Astrocyte (in vitro differentiated cells and primary cell): ENCODE data around the gene SLC48A1. TPM values are rescaled to one million over a fixed set of nuclear protein-coding genes. Genes with fewer than 3 reads are reported as not detected.

Experiments
- DNase-seq: peaks from one replicate; pipeline ENCODE4 v3.0.0-alpha.2; 2010; ENCODE audit warnings: low read depth
- FAIRE-seq: peaks from 2 replicates; lab custom pipeline; 2011; peaks lifted over from hg19 to GRCh38; lab: Jason Lieb, UNC
- H2AFZ ChIP-seq: 2 replicates; pipeline ENCODE4 v1.6.0; 2012; ENCODE audit warnings: low read depth, low read length, inconsistent platforms
- H3K27ac ChIP-seq: 2 replicates; pipeline ENCODE4 v1.5.1; 2011; ENCODE audit warnings: low read depth, low read length, inconsistent platforms
- H3K27me3 ChIP-seq: 2 replicates; pipeline ENCODE4 v1.6.0; 2011; ENCODE audit warnings: low read length, inconsistent platforms; ENCODE audit not compliant: insufficient read depth
- H3K36me3 ChIP-seq: 2 replicates; pipeline ENCODE4 v1.5.1; 2011; ENCODE audit warnings: low read length, inconsistent platforms; ENCODE audit not compliant: insufficient read depth
- H3K4me1 ChIP-seq: 2 replicates; pipeline ENCODE4 v1.5.1; 2011; ENCODE audit warnings: low read length, inconsistent platforms; ENCODE audit not compliant: insufficient read depth
- H3K4me2 ChIP-seq: 2 replicates; pipeline ENCODE4 v1.6.0; 2012; ENCODE audit warnings: low read length, inconsistent platforms
- H3K4me3 ChIP-seq: 2 replicates; pipeline ENCODE4 v1.5.1; 2011; ENCODE audit warnings: low read depth, mild to moderate bottlenecking, low read length, inconsistent platforms; ENCODE audit not compliant: insufficient read depth
- H3K79me2 ChIP-seq: 2 replicates; pipeline ENCODE4 v1.6.0; 2012; ENCODE audit warnings: mild to moderate bottlenecking, low read length, inconsistent platforms; ENCODE audit not compliant: insufficient read depth
- H3K9ac ChIP-seq: 2 replicates; pipeline ENCODE4 v1.6.0; 2012; ENCODE audit warnings: mild to moderate bottlenecking, low read length, inconsistent platforms
- H3K9me3 ChIP-seq: 2 replicates; pipeline ENCODE4 v1.5.1; 2012; ENCODE audit warnings: low read depth, mild to moderate bottlenecking, low read length, inconsistent platforms; ENCODE audit not compliant: insufficient read depth
- H4K20me1 ChIP-seq: 2 replicates; pipeline ENCODE4 v1.6.0; 2012; ENCODE audit warnings: low read length, inconsistent platforms; ENCODE audit not compliant: insufficient read depth
- H3K27ac Mint-ChIP-seq: one replicate; pipeline ENCODE4 v1.8.0; 2021; ENCODE audit warnings: mild to moderate bottlenecking, mixed read lengths; ENCODE audit not compliant: unreplicated experiment
- H3K27me3 Mint-ChIP-seq: one replicate; pipeline ENCODE4 v1.8.0; 2021; ENCODE audit warnings: low read depth, mixed read lengths; ENCODE audit not compliant: unreplicated experiment
- H3K36me3 Mint-ChIP-seq: one replicate; pipeline ENCODE4 v1.8.0; 2021; ENCODE audit warnings: low read depth, mixed read lengths; ENCODE audit not compliant: unreplicated experiment
- H3K4me1 Mint-ChIP-seq: one replicate; pipeline ENCODE4 v1.8.0; 2021; ENCODE audit warnings: low read depth, mixed read lengths; ENCODE audit not compliant: unreplicated experiment
- H3K4me3 Mint-ChIP-seq: one replicate; pipeline ENCODE4 v1.8.0; 2021; ENCODE audit warnings: mild to moderate bottlenecking, moderate library complexity, mixed read lengths; ENCODE audit not compliant: unreplicated experiment
- H3K9me3 Mint-ChIP-seq: one replicate; pipeline ENCODE4 v1.8.0; 2021; ENCODE audit warnings: mild to moderate bottlenecking, mixed read lengths; ENCODE audit not compliant: unreplicated experiment
- EZH2 ChIP-seq: IDR thresholded peaks from 2 replicates; pipeline ENCODE4 v1.6.1; 2012; ENCODE audit warnings: mild to moderate bottlenecking, low read length, inconsistent platforms; ENCODE audit not compliant: insufficient read depth
- total RNA-seq: library from RNA; stranded (reverse); gene quantifications from 2 replicates; pipeline ENCODE4 v1.2.1, GENCODE V29; 2021
- TF ChIP-seq, protein P1 (sequence below): IDR thresholded peaks from 2 replicates; pipeline ENCODE4 v1.5.1; 2011; ENCODE audit warnings: low read depth, mild to moderate bottlenecking, inconsistent platforms, low read length, moderate library complexity; ENCODE audit not compliant: insufficient read depth

The SLC48A1 gene
- total RNA-seq, 1 donor from 2014 or later = 23.8 TPM

DNA sequence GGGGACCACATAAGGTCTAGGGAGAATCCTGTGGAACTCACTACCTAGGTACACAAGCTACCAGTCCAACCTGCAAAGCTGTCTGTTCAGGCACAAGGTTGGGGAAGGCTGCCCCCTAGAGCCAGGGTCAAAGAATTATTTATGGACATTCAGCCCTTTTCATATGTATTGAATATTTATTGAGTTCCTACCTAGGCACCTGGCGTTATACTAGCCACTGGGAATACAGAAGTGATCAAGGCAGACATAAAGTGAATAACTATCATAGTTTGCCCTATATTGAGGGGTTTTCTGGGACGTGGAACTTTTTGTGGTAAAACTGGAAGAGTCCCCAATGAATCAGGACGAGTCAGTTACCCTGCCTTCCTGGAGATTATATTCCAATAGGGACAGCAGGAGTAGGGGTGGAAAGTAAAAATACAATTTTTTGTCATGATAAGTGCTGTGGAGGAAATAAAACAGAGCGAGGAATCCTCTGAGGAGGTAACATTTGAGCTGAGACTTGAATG lies 5.8 kb upstream of the SLC48A1 start:
- Histone ChIP-seq H3K9ac (no peak overlapping the region), H3K4me2 (no peak overlapping the region), H2AFZ (no peak overlapping the region), H3K9me3 (no peaks in the 10 kb centered on the region), H3K27me3 (no peaks in the 10 kb centered on the region), H3K27ac (no peak overlapping the region), H4K20me1 (no peaks in the 10 kb centered on the region), H3K4me1 (peaks cover 15% of the 10 kb centered on the region), H3K36me3 (no peaks in the 10 kb centered on the region), H3K79me2 (no peaks in the 10 kb centered on the region), H3K4me3 (no peak overlapping the region)
- DNase-seq = no peak
- H3K4me1 Mint-ChIP-seq = peaks cover 9% of the 10 kb centered on the region
- peaks cover 5% of the 10 kb centered on the region for H3K9me3 Mint-ChIP-seq
- H3K36me3 Mint-ChIP-seq = peaks cover 7% of the 10 kb centered on the region
- peaks cover 19% of the 10 kb centered on the region for H3K27me3 Mint-ChIP-seq
- H3K4me3 Mint-ChIP-seq = no peak overlapping the region
- FAIRE-seq = no peak
- no peak for TF ChIP-seq EZH2
- TF ChIP-seq, protein P1, sequence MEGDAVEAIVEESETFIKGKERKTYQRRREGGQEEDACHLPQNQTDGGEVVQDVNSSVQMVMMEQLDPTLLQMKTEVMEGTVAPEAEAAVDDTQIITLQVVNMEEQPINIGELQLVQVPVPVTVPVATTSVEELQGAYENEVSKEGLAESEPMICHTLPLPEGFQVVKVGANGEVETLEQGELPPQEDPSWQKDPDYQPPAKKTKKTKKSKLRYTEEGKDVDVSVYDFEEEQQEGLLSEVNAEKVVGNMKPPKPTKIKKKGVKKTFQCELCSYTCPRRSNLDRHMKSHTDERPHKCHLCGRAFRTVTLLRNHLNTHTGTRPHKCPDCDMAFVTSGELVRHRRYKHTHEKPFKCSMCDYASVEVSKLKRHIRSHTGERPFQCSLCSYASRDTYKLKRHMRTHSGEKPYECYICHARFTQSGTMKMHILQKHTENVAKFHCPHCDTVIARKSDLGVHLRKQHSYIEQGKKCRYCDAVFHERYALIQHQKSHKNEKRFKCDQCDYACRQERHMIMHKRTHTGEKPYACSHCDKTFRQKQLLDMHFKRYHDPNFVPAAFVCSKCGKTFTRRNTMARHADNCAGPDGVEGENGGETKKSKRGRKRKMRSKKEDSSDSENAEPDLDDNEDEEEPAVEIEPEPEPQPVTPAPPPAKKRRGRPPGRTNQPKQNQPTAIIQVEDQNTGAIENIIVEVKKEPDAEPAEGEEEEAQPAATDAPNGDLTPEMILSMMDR = peak; percentile 26
- peak overlapping the region; percentile 48 for H3K27ac Mint-ChIP-seq

DNA sequence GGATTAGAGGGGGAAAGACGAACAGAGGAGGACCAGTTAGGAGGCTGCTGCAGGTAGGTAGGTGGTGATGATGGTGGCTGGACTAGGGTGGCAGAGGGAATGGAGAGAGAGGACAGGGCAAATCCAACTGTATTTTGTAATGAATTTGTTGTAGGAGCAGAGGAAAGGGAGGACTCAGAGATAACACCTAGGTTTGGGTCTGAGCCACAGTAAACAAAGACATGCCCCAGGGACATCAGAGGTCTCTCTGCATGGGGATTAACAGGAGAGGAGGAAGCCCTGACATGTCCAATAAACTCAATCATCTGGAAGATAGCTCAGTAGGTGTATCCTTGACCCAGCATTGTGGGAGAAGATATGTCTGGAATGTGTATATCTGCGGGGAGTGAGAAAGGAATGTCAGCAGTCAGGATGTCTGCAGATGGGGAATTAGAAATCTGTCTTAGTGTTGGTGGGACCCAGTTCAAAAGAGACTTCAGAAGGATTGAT lies 4.7 kb upstream of the SLC48A1 start:
- H3K36me3 ChIP-seq = no peaks in the 10 kb centered on the region
- Mint-ChIP-seq H3K27ac (no peak overlapping the region), H3K4me3 (no peak overlapping the region), H3K4me1 (peaks cover 9% of the 10 kb centered on the region), H3K36me3 (peaks cover 7% of the 10 kb centered on the region), H3K27me3 (peaks cover 16% of the 10 kb centered on the region), H3K9me3 (peaks cover 5% of the 10 kb centered on the region)
- no peak overlapping the region for H3K9ac ChIP-seq
- H3K4me1 ChIP-seq = peaks cover 15% of the 10 kb centered on the region
- H3K79me2 ChIP-seq = no peaks in the 10 kb centered on the region
- H3K4me2 ChIP-seq = peak overlapping the region; percentile 55
- peak; percentile 43 for FAIRE-seq
- TF ChIP-seq, protein P1 = no peak
- TF ChIP-seq EZH2 = no peak
- H4K20me1 ChIP-seq = no peaks in the 10 kb centered on the region
- no peaks in the 10 kb centered on the region for H3K27me3 ChIP-seq
- H3K27ac ChIP-seq = no peak overlapping the region
- DNase-seq = peak; percentile 54
- H3K4me3 ChIP-seq = no peak overlapping the region
- no peak overlapping the region for H2AFZ ChIP-seq
- H3K9me3 ChIP-seq = no peaks in the 10 kb centered on the region
